BJ (cell line): ENCODE measurements around the gene KRTAP29-1. TPM values are rescaled to one million over a fixed set of nuclear protein-coding genes. Genes with fewer than 3 reads are reported as not detected.
"Not testable (repeated sequence)": the region's sequence is repeated elsewhere in the genome, so short reads cannot be mapped to it uniquely, and the experiment has no call there.

Source experiments
- CTCF ChIA-PET: fragments of 350-600 bp; formaldehyde crosslinking; extraction: SDS; loops from one replicate; lab custom pipeline; 2021; ENCODE audit warnings: antibody characterized with exemption, inconsistent platforms; lab: Yijun Ruan, JAX
- POLR2A ChIA-PET: fragments of 300-600 bp; sonication (Branson Sonifier 250); formaldehyde crosslinking; extraction: SDS; loops from one replicate; lab custom pipeline; 2021; ENCODE audit warnings: antibody characterized with exemption; lab: Charles Lee
- DNase-seq: peaks from one replicate; pipeline ENCODE4 v3.0.0-alpha.2; 2011; ENCODE audit warnings: low read depth
- H3K27me3 ChIP-seq: 2 replicates; pipeline ENCODE4 v1.6.0; 2011; ENCODE audit warnings: low read length; ENCODE audit not compliant: control insufficient read depth, insufficient read depth
- H3K36me3 ChIP-seq: 2 replicates; pipeline ENCODE4 v1.5.1; 2011; ENCODE audit warnings: low read length; ENCODE audit not compliant: control insufficient read depth, insufficient read depth
- H3K4me3 ChIP-seq: 2 replicates; pipeline ENCODE4 v1.5.1; 2011; ENCODE audit warnings: low read depth, mild to moderate bottlenecking, control low read depth, low read length
- polyA plus RNA-seq: library from polyadenylated mRNA; depleted of rRNA; stranded (reverse); fragments of >200 nt; gene quantifications from 2 replicates; pipeline ENCODE4 v1.2.3, GENCODE V29; 2011; rRNA removed
- small RNA-seq: library from RNA; depleted of rRNA; stranded (forward); fragments of <200 nt; gene quantifications from one replicate; pipeline ENCODE3, GENCODE V24; 2012; ENCODE audit warnings: low replicate concordance, low read depth; ENCODE audit not compliant: insufficient read length
- TF ChIP-seq, protein P1 (sequence below): IDR thresholded peaks from 2 replicates; pipeline ENCODE4 v1.5.1; 2011; ENCODE audit warnings: low read depth, mild to moderate bottlenecking, control low read depth, inconsistent platforms, low read length, moderate library complexity; ENCODE audit not compliant: insufficient read depth

Gene KRTAP29-1
- polyA plus RNA-seq, 1 experiment, result not detected

GRCh38 chr17:41258406-41258805, 44.2 kb downstream of the KRTAP29-1 start:
- ChIA-PET POLR2A (no interaction called here), CTCF (no interaction called here)
- DNase-seq, result no peak
- Histone ChIP-seq H3K27me3 (no peaks in the 10 kb centered on the region), H3K4me3 (no peak overlapping the region), H3K36me3 (no peaks in the 10 kb centered on the region)
- TF ChIP-seq, protein P1, sequence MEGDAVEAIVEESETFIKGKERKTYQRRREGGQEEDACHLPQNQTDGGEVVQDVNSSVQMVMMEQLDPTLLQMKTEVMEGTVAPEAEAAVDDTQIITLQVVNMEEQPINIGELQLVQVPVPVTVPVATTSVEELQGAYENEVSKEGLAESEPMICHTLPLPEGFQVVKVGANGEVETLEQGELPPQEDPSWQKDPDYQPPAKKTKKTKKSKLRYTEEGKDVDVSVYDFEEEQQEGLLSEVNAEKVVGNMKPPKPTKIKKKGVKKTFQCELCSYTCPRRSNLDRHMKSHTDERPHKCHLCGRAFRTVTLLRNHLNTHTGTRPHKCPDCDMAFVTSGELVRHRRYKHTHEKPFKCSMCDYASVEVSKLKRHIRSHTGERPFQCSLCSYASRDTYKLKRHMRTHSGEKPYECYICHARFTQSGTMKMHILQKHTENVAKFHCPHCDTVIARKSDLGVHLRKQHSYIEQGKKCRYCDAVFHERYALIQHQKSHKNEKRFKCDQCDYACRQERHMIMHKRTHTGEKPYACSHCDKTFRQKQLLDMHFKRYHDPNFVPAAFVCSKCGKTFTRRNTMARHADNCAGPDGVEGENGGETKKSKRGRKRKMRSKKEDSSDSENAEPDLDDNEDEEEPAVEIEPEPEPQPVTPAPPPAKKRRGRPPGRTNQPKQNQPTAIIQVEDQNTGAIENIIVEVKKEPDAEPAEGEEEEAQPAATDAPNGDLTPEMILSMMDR, result no peak

DNA sequence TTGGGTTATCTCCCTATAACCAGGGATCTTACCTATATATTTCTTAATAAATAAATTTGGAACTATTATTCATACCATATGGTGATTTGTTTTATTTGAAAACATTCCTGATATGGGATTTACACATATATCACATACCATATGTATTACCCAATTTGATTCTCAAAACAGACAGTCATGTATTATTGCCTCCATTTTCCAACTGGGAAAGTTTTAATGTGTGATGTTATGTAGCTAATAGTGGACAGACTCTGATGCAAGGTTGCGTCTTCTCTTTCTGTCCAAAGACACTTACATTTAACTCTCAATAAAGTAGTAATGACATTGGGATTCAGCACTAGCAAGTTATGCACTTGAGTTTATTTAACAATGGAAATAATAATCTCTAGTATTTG, 46.4 kb downstream of the KRTAP29-1 start:
- POLR2A ChIA-PET, result interaction anchor here (0.5 to 0.7 kb wide), 2 partner anchors 193 to 304 kb away, joined by 3 to 8 read pairs; no protein-coding TSS in a partner anchor
- Histone ChIP-seq H3K27me3 (no peaks in the 10 kb centered on the region), H3K36me3 (no peaks in the 10 kb centered on the region), H3K4me3 (no peak overlapping the region)
- CTCF ChIA-PET, result no interaction called here
- TF ChIP-seq, protein P1, result no peak
- no peak for DNase-seq

DNA sequence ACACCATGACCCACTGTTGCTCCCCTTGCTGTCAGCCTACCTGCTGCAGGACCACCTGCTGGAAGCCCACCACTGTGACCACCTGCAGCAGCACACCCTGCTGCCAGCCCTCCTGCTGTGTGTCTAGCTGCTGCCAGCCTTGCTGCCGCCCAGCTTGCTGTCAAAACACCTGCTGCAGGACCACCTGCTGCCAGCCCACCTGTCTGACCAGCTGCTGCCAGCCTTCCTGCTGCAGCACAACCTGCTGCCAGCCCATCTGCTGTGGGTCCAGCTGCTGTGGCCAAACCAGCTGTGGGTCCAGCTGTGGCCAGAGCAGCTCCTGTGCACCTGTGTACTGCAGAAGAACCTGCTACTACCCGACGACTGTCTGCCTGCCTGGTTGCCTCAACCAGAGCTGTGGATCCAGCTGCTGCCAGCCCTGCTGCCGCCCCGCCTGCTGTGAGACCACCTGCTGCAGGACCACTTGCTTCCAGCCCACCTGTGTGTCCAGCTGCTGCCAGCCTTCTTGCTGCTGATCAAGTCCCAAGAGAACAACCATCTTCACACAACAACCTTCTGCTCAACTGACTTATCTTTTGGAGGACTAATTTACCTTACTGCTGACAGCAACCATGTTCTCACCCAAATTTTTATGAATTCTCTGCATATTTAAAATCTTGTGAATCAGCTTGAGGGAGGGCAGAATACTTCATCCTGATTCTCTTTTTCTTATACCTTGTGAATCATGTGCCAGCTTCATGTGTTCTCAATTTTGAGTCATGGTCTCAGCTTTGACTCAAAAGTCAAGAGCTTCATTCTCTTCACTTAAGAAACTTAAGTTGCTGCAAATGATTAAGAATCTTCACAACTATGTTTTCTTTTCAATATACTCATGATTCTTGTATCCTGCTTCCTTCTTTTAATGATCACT, 47.0 kb downstream of the KRTAP29-1 start, which contains the start of gene KRTAP9-9:
Gene KRTAP9-9 (plus strand): TSS at position 4 of the 910 bp plus-strand sequence.
- H3K4me3 ChIP-seq, CTCF ChIA-PET, H3K36me3 ChIP-seq, H3K27me3 ChIP-seq, DNase-seq: not testable (repeated sequence)
- POLR2A ChIA-PET, result interaction anchor here (0.5 to 0.7 kb wide), 2 partner anchors 194 to 304 kb away, joined by 3 to 8 read pairs; no protein-coding TSS in a partner anchor

- ChIA-PET POLR2A (no interaction called here), CTCF (no interaction called here)
- no peak for DNase-seq
- H3K4me3 ChIP-seq, result no peak overlapping the region
- no peaks in the 10 kb centered on the region for H3K27me3 ChIP-seq
- TF ChIP-seq, protein P1, result no peak
- H3K36me3 ChIP-seq, result no peaks in the 10 kb centered on the region
Measured at GRCh38 chr17:41254861-41255260, 47.8 kb downstream of the KRTAP29-1 start.

Small RNAs within 50 kb of the gene (small RNA-seq; reads per million reads assigned to genes)
- not detected for gene KRTAP9-10P

Other genes with a start within 250 kb of the KRTAP29-1 start
- gene KRTAP2-2, start 247.6 kb downstream of the KRTAP29-1 start, polyA plus RNA-seq, result 0.16 TPM in 1 of 2 replicates, not detected in the other
- gene KRTAP2-3, start 242.7 kb downstream of the KRTAP29-1 start, polyA plus RNA-seq, result 1.3 and 1.4 TPM in 2 replicates
- not detected in 2 replicates for gene KRTAP2-4, start 237.0 kb downstream of the KRTAP29-1 start, polyA plus RNA-seq
- not detected in 2 replicates for gene KRTAP4-7, start 218.7 kb downstream of the KRTAP29-1 start, polyA plus RNA-seq
- not detected in 2 replicates for gene KRTAP4-8, start 204.7 kb downstream of the KRTAP29-1 start, polyA plus RNA-seq
- gene KRTAP4-16, start 200.6 kb downstream of the KRTAP29-1 start, polyA plus RNA-seq, result not detected in 2 replicates
- not detected in 2 replicates for gene KRTAP4-9, start 197.5 kb downstream of the KRTAP29-1 start, polyA plus RNA-seq
- not detected in 2 replicates for gene KRTAP4-11, start 184.5 kb downstream of the KRTAP29-1 start, polyA plus RNA-seq
- 0.11 TPM in 1 of 2 replicates, not detected in the other for gene KRTAP4-12, start 178.7 kb downstream of the KRTAP29-1 start, polyA plus RNA-seq
- not detected in 2 replicates for gene KRTAP4-6, start 162.3 kb downstream of the KRTAP29-1 start, polyA plus RNA-seq
- not detected in 2 replicates for gene KRTAP4-5, start 153.0 kb downstream of the KRTAP29-1 start, polyA plus RNA-seq
- not detected in 2 replicates for gene KRTAP4-4, start 142.1 kb downstream of the KRTAP29-1 start, polyA plus RNA-seq
- not detected in 2 replicates for gene KRTAP4-3, start 134.6 kb downstream of the KRTAP29-1 start, polyA plus RNA-seq
- gene KRTAP4-2, start 124.6 kb downstream of the KRTAP29-1 start, polyA plus RNA-seq, result not detected in 2 replicates
- gene KRTAP4-1, start 117.9 kb downstream of the KRTAP29-1 start, polyA plus RNA-seq, result 0.12 TPM in 1 of 2 replicates, not detected in the other
- gene KRTAP9-1, start 113.0 kb downstream of the KRTAP29-1 start, polyA plus RNA-seq, result not detected in 2 replicates
- not detected in 2 replicates for gene KRTAP9-2, start 76.2 kb downstream of the KRTAP29-1 start, polyA plus RNA-seq
- not detected in 2 replicates for gene KRTAP9-3, start 70.4 kb downstream of the KRTAP29-1 start, polyA plus RNA-seq
- gene KRTAP9-8, start 64.9 kb downstream of the KRTAP29-1 start, polyA plus RNA-seq, result not detected in 2 replicates
- gene KRTAP9-4, start 53.2 kb downstream of the KRTAP29-1 start, polyA plus RNA-seq, result not detected in 2 replicates
- not detected in 2 replicates for gene KRTAP9-9, start 47.5 kb downstream of the KRTAP29-1 start, polyA plus RNA-seq
- not detected in 2 replicates for gene KRTAP9-6, start 37.5 kb downstream of the KRTAP29-1 start, polyA plus RNA-seq
- gene KRTAP9-7, start 27.2 kb downstream of the KRTAP29-1 start, polyA plus RNA-seq, result not detected in 2 replicates
- gene KRTAP16-1, start 6.5 kb upstream of the KRTAP29-1 start, polyA plus RNA-seq, result not detected in 2 replicates
- gene KRTAP17-1, start 12.9 kb upstream of the KRTAP29-1 start, polyA plus RNA-seq, result not detected in 2 replicates
- not detected in 2 replicates for gene KRT33A, start 48.0 kb upstream of the KRTAP29-1 start, polyA plus RNA-seq
- gene KRT33B, start 67.0 kb upstream of the KRTAP29-1 start, polyA plus RNA-seq, result 1.2 and 1.8 TPM in 2 replicates
- 151 and 156 TPM in 2 replicates for gene KRT34, start 79.5 kb upstream of the KRTAP29-1 start, polyA plus RNA-seq
- gene KRT31, start 94.8 kb upstream of the KRTAP29-1 start, polyA plus RNA-seq, result 0.11 TPM in 1 of 2 replicates, not detected in the other
- not detected in 2 replicates for gene KRT37, start 121.7 kb upstream of the KRTAP29-1 start, polyA plus RNA-seq
- gene KRT38, start 138.1 kb upstream of the KRTAP29-1 start, polyA plus RNA-seq, result 0.72 and 0.98 TPM in 2 replicates
- gene KRT32, start 164.5 kb upstream of the KRTAP29-1 start, polyA plus RNA-seq, result 0.38 and 0.40 TPM in 2 replicates
- not detected in 2 replicates for gene KRT35, start 178.3 kb upstream of the KRTAP29-1 start, polyA plus RNA-seq
- 0.04 TPM in 2 replicates for gene KRT36, start 187.1 kb upstream of the KRTAP29-1 start, polyA plus RNA-seq
- gene KRT13, start 202.8 kb upstream of the KRTAP29-1 start, polyA plus RNA-seq, result 0.17 and 0.27 TPM in 2 replicates
- 2.0 and 2.7 TPM in 2 replicates for gene KRT15, start 216.0 kb upstream of the KRTAP29-1 start, polyA plus RNA-seq
- 182 and 230 TPM in 2 replicates for gene KRT19, start 225.5 kb upstream of the KRTAP29-1 start, polyA plus RNA-seq